Measurements from ENCODE around the gene RFX2. TPM values are rescaled to one million over a fixed set of nuclear protein-coding genes. Genes with fewer than 3 reads are reported as not detected.
A peak's percentile ranks its signal among the peaks of the same experiment; 100 is the strongest.

RFX2 gene
- total and polyA plus RNA-seq, 7 experiments from 2014 or later, result 3.8 to 18.4 (median 8.2) TPM

DNA sequence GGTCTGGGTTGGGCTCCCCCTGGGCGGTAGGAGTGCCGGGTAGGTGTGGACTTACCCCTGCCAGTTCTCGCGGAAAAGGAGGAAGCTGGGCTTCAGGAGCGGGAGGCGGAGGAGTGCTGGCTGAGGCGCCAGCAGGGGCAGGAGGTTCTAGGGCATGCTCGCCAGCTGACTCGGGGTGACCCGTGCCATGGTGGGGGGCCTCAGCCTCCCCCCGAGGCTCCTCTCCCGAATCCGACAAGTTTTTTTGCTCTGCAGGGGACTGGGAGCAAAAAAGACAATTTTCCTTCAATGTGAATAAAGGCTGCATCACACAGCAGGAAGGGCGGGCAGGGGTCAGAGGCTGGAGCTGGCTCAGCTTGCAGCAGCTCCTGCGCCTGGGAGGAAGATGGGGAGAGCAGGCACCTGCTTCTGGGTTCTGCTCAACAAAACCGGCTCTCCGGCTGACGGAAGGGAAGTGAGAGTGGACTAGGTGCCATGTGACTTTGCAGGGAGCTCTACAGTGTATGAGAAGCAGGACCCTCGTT is 158.9 kb downstream of the RFX2 start:
- Histone ChIP-seq H3K27me3 (ENCODE audit: control insufficient read depth in 2 of 2, insufficient read depth in 2 of 2, low read length in 2 of 2) (no peaks in the 10 kb centered on the region), H3K36me3 (ENCODE audit: control insufficient read depth in 2 of 3, insufficient read depth in 3 of 3, low read length in 3 of 3) (no peaks in the 10 kb centered on the region), H3K27ac (ENCODE audit: low read depth, low read length) (peak overlapping the region; percentile 71), H3K4me3 (ENCODE audit: low read length) (no peak overlapping the region), H3K9me3 (ENCODE audit: control insufficient read depth in 2 of 3, low read length in 3 of 3) (no peaks in the 10 kb centered on the region), H3K4me1 (ENCODE audit: control insufficient read depth in 2 of 2, insufficient read depth in 2 of 2, low read length in 2 of 2) (peaks cover 32 to 88% of the 10 kb centered on the region in 2 donors)
- intact Hi-C loops (cut with micrococcal nuclease), result loop anchor here in 1 of 2 donors (2.0 kb wide), 2 partner anchors 35 to 47 kb away; partner anchors contain the start of gene VMAC
- CTCF ChIA-PET, result interaction anchor here (0.6 to 3.8 kb wide), 7 partner anchors 10 to 147 kb away, joined by 3 to 16 read pairs (median 3); partner anchors contain the start of gene VMAC
- peaks cover 78 to 100% (median 91%) of the 10 kb centered on the region in 7 donors for H3K4me1 Mint-ChIP-seq
- no peak for DNase-seq
- H3K36me3 Mint-ChIP-seq, result peaks cover 0 to 6% (median 0%) of the 10 kb centered on the region in 5 donors
- peaks cover 0 to 6% (median 0%) of the 10 kb centered on the region in 11 donors for H3K9me3 Mint-ChIP-seq
- H3K4me3 Mint-ChIP-seq, result peak overlapping the region; percentile 64 to 84 (median 76)
- H3K27me3 Mint-ChIP-seq, result no peaks in the 10 kb centered on the region
- no peak for ATAC-seq
- POLR2A ChIA-PET, result interaction anchor here (0.6 to 7.1 kb wide), 5 partner anchors 9 to 47 kb away, joined by 3 to 89 read pairs (median 19); partner anchors contain the start of genes NDUFA11 and VMAC
- H3K27ac Mint-ChIP-seq, result peak overlapping the region; percentile 74 to 99 (median 94)

GRCh38 chr19:5950741-5951140 is 159.6 kb downstream of the RFX2 start:
- H3K4me1 Mint-ChIP-seq, result peaks cover 79 to 100% (median 92%) of the 10 kb centered on the region in 7 donors
- Histone ChIP-seq H3K4me3 (ENCODE audit: low read length) (peak overlapping the region; percentile 43), H3K36me3 (ENCODE audit: control insufficient read depth in 2 of 3, insufficient read depth in 3 of 3, low read length in 3 of 3) (peaks cover 0 to 2% (median 0%) of the 10 kb centered on the region in 3 experiments), H3K9me3 (ENCODE audit: control insufficient read depth in 2 of 3, low read length in 3 of 3) (no peaks in the 10 kb centered on the region), H3K27ac (ENCODE audit: low read depth, low read length) (peak overlapping the region; percentile 71), H3K27me3 (ENCODE audit: control insufficient read depth in 2 of 2, insufficient read depth in 2 of 2, low read length in 2 of 2) (no peaks in the 10 kb centered on the region), H3K4me1 (ENCODE audit: control insufficient read depth in 2 of 2, insufficient read depth in 2 of 2, low read length in 2 of 2) (peaks cover 32 to 87% of the 10 kb centered on the region in 2 donors)
- ChIA-PET POLR2A (interaction anchor here (0.6 to 7.1 kb wide), 6 partner anchors 10 to 47 kb away, joined by 3 to 89 read pairs (median 16); partner anchors contain the start of genes NDUFA11 and VMAC), CTCF (interaction anchor here (1.3 to 3.8 kb wide), 4 partner anchors 11 to 146 kb away, joined by 3 to 16 read pairs (median 4); partner anchors contain the start of gene VMAC)
- peak in 5 of 9 donors; percentile 18 to 29 (median 24) for DNase-seq
- intact Hi-C loops (cut with micrococcal nuclease), result loop anchor here (1.0 to 2.0 kb wide), 4 partner anchors 12 to 46 kb away; partner anchors contain the start of genes RANBP3 (in 1 of the 2) and VMAC (in 1 of the 2)
- H3K36me3 Mint-ChIP-seq, result peaks cover 0 to 5% (median 0%) of the 10 kb centered on the region in 5 donors
- H3K4me3 Mint-ChIP-seq, result peak overlapping the region; percentile 70 to 85 (median 79)
- H3K27ac Mint-ChIP-seq, result peak overlapping the region; percentile 86 to 99 (median 93)
- ATAC-seq, result peak; percentile 53
- no peaks in the 10 kb centered on the region for H3K27me3 Mint-ChIP-seq
- H3K9me3 Mint-ChIP-seq, result peaks cover 0 to 6% (median 0%) of the 10 kb centered on the region in 11 donors

DNA sequence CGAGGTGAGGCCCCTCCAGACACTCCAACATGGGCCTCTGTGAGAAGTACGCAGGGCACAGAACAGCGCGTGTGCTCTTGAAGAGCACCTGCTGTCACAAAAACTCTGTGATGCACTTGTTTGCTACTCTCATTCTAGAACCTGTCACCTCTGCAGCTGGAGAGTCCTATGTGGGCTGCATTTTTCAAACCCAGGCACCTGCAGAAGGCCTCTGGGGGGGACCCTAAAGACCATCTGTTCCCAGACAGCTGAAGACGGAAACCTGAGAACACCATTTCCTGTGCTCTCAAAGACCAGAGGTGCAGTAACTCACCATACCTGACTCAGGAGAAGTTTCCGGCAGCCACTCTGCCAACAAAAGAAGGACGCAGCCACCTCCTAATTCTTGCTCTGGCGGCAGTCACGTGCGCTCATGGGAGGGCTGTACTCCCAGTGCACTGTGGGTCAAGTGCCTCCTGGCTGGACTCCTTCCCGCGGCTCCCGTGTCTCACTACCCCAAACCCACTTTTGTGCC is 160.5 kb downstream of the RFX2 start:
- Histone ChIP-seq H3K36me3 (ENCODE audit: control insufficient read depth in 2 of 3, insufficient read depth in 3 of 3, low read length in 3 of 3) (peaks cover 0 to 8% (median 0%) of the 10 kb centered on the region in 3 experiments), H3K27me3 (ENCODE audit: control insufficient read depth in 2 of 2, insufficient read depth in 2 of 2, low read length in 2 of 2) (no peaks in the 10 kb centered on the region), H3K27ac (ENCODE audit: low read depth, low read length) (peak overlapping the region; percentile 71), H3K9me3 (ENCODE audit: control insufficient read depth in 2 of 3, low read length in 3 of 3) (no peaks in the 10 kb centered on the region), H3K4me1 (ENCODE audit: control insufficient read depth in 2 of 2, insufficient read depth in 2 of 2, low read length in 2 of 2) (peaks cover 32 to 81% of the 10 kb centered on the region in 2 donors), H3K4me3 (ENCODE audit: low read length) (peak overlapping the region; percentile 43)
- H3K4me3 Mint-ChIP-seq, result peak overlapping the region; percentile 71 to 85 (median 81)
- peaks cover 0 to 11% (median 4%) of the 10 kb centered on the region in 5 donors for H3K36me3 Mint-ChIP-seq
- CTCF ChIA-PET, result interaction anchor here (1.5 to 3.8 kb wide), 3 partner anchors 12 to 46 kb away, joined by 4 to 21 read pairs (median 16); no protein-coding TSS in a partner anchor
- peaks cover 78 to 100% (median 95%) of the 10 kb centered on the region in 7 donors for H3K4me1 Mint-ChIP-seq
- H3K27ac Mint-ChIP-seq, result peak overlapping the region; percentile 86 to 99 (median 93)
- ATAC-seq (peak; percentile 47), DNase-seq (peak in 7 of 9 donors; percentile 38 to 58 (median 55))
- H3K27me3 Mint-ChIP-seq, result no peaks in the 10 kb centered on the region
- POLR2A ChIA-PET, result interaction anchor here (1.7 to 7.1 kb wide), 7 partner anchors 11 to 46 kb away, joined by 4 to 89 read pairs (median 13); partner anchors contain the start of genes NDUFA11 and VMAC
- intact Hi-C loops (cut with micrococcal nuclease), result loop anchor here (1.0 to 2.0 kb wide), 5 partner anchors 12 to 45 kb away; partner anchors contain the start of genes RANBP3 (in 1 of the 2) and VMAC (in 1 of the 2)
- H3K9me3 Mint-ChIP-seq, result peaks cover 0 to 6% (median 0%) of the 10 kb centered on the region in 11 donors

- CTCF ChIA-PET, result interaction anchor here (0.9 to 3.6 kb wide), 5 partner anchors 14 to 74 kb away, joined by 3 to 21 read pairs (median 4); no protein-coding TSS in a partner anchor
- Histone ChIP-seq H3K9me3 (ENCODE audit: control insufficient read depth in 2 of 3, low read length in 3 of 3) (no peaks in the 10 kb centered on the region), H3K4me3 (ENCODE audit: low read length) (peak overlapping the region; percentile 12), H3K36me3 (ENCODE audit: control insufficient read depth in 2 of 3, insufficient read depth in 3 of 3, low read length in 3 of 3) (peaks cover 0 to 8% (median 0%) of the 10 kb centered on the region in 3 experiments), H3K4me1 (ENCODE audit: control insufficient read depth in 2 of 2, insufficient read depth in 2 of 2, low read length in 2 of 2) (peaks cover 32 to 73% of the 10 kb centered on the region in 2 donors), H3K27me3 (ENCODE audit: control insufficient read depth in 2 of 2, insufficient read depth in 2 of 2, low read length in 2 of 2) (no peaks in the 10 kb centered on the region), H3K27ac (ENCODE audit: low read depth, low read length) (peak overlapping the region; percentile 71)
- Mint-ChIP-seq H3K27ac (peak overlapping the region; percentile 86 to 99 (median 93)), H3K4me1 (peaks cover 72 to 95% (median 89%) of the 10 kb centered on the region in 7 donors), H3K9me3 (peaks cover 0 to 6% (median 0%) of the 10 kb centered on the region in 11 donors), H3K36me3 (peaks cover 0 to 11% (median 4%) of the 10 kb centered on the region in 5 donors), H3K27me3 (no peaks in the 10 kb centered on the region), H3K4me3 (peak overlapping the region; percentile 69 to 84 (median 81))
- DNase-seq (peak in 4 of 9 donors; percentile 11 to 26 (median 20)), ATAC-seq (no peak)
- POLR2A ChIA-PET, result interaction anchor here (0.9 to 7.1 kb wide), 9 partner anchors 8 to 45 kb away, joined by 4 to 89 read pairs (median 6); partner anchors contain the start of genes NDUFA11 and VMAC
- intact Hi-C loops (cut with micrococcal nuclease), result loop anchor here in 1 of 2 donors (2.0 kb wide), 1 partner anchor 14 kb away; no protein-coding TSS in a partner anchor
These were observed 161.3 kb downstream of the RFX2 start for GRCh38 chr19:5948752-5949564.

GRCh38 chr19:5947435-5947834 is 162.9 kb downstream of the RFX2 start:
- no peak overlapping the region for H3K27ac ChIP-seq (ENCODE audit: low read depth, low read length)
- no peak for DNase-seq

More at GRCh38 chr19:5947435-5947834, 162.9 kb downstream of the RFX2 start:
- H3K9me3 Mint-ChIP-seq, result no peaks in the 10 kb centered on the region
- no peaks in the 10 kb centered on the region for H3K27me3 Mint-ChIP-seq
- Histone ChIP-seq H3K36me3 (ENCODE audit: control insufficient read depth in 2 of 3, insufficient read depth in 3 of 3, low read length in 3 of 3) (peaks cover 0 to 8% (median 0%) of the 10 kb centered on the region in 3 experiments), H3K4me1 (ENCODE audit: control insufficient read depth in 2 of 2, insufficient read depth in 2 of 2, low read length in 2 of 2) (peaks cover 28 to 59% of the 10 kb centered on the region in 2 donors), H3K4me3 (ENCODE audit: low read length) (no peak overlapping the region), H3K9me3 (ENCODE audit: control insufficient read depth in 2 of 3, low read length in 3 of 3) (no peaks in the 10 kb centered on the region), H3K27me3 (ENCODE audit: control insufficient read depth in 2 of 2, insufficient read depth in 2 of 2, low read length in 2 of 2) (no peaks in the 10 kb centered on the region)
- ChIA-PET CTCF (interaction anchor here (1.8 to 3.6 kb wide), 2 partner anchors 20 to 75 kb away, joined by 6 to 21 read pairs; no protein-coding TSS in a partner anchor), POLR2A (interaction anchor here (1.8 to 7.1 kb wide), 3 partner anchors 10 to 43 kb away, joined by 6 to 89 read pairs (median 11); partner anchors contain the start of genes NDUFA11 and VMAC)
- peaks cover 57 to 88% (median 77%) of the 10 kb centered on the region in 7 donors for H3K4me1 Mint-ChIP-seq
- peak; percentile 68 for ATAC-seq
- peak overlapping the region in 9 of 10 donors; percentile 16 to 82 (median 60) for H3K4me3 Mint-ChIP-seq
- H3K27ac Mint-ChIP-seq, result peak overlapping the region in 7 of 9 donors; percentile 64 to 99 (median 89)
- H3K36me3 Mint-ChIP-seq, result peaks cover 0 to 11% (median 4%) of the 10 kb centered on the region in 5 donors
- intact Hi-C loops (cut with micrococcal nuclease), result no loop called here

All from naive thymus-derived CD4-positive, alpha-beta T cell (primary cell).